CD4-positive, alpha-beta T cell treated with Interleukin-15 for 1 hour (primary cell): Measurements from ENCODE around the gene HAAO.

Experiments used
- DNase-seq: peaks from one replicate; pipeline ENCODE4 v3.0.0-alpha.2; 2020

Gene HAAO

GRCh38 chr2:42812899-42813479 lies 20.6 kb upstream of the HAAO start:
- DNase-seq = no peak

GRCh38 chr2:42810971-42811811 lies 18.8 kb upstream of the HAAO start:
- peak; percentile 27 for DNase-seq

GRCh38 chr2:42810121-42810970 lies 18.0 kb upstream of the HAAO start:
- DNase-seq = peak; percentile 96

GRCh38 chr2:42809819-42810120 lies 17.4 kb upstream of the HAAO start:
- DNase-seq = no peak

- DNase-seq = no peak
These were observed 16.9 kb upstream of the HAAO start for GRCh38 chr2:42809131-42809818.

- DNase-seq = no peak
These were observed 15.9 kb upstream of the HAAO start for GRCh38 chr2:42808301-42808700.

- DNase-seq = no peak
These were observed 14.4 kb upstream of the HAAO start for GRCh38 chr2:42806786-42807185.

GRCh38 chr2:42804891-42805290 lies 12.5 kb upstream of the HAAO start:
- no peak for DNase-seq

- DNase-seq = peak; percentile 50
These were observed 12.0 kb upstream of the HAAO start for GRCh38 chr2:42804338-42804737.

GRCh38 chr2:42802150-42802549 lies 9.8 kb upstream of the HAAO start:
- no peak for DNase-seq

- DNase-seq = no peak
These were observed 9.0 kb upstream of the HAAO start for GRCh38 chr2:42801381-42801780.

- DNase-seq = no peak
These were observed 8.6 kb upstream of the HAAO start for GRCh38 chr2:42800981-42801380.

GRCh38 chr2:42800461-42800962 lies 8.1 kb upstream of the HAAO start:
- no peak for DNase-seq

GRCh38 chr2:42799881-42800280 lies 7.5 kb upstream of the HAAO start:
- no peak for DNase-seq

GRCh38 chr2:42797281-42797680 lies 4.9 kb upstream of the HAAO start:
- DNase-seq = no peak

GRCh38 chr2:42796427-42797248 lies 4.3 kb upstream of the HAAO start:
- DNase-seq = no peak

- no peak for DNase-seq
These were observed 3.5 kb upstream of the HAAO start for GRCh38 chr2:42795841-42796301.

- DNase-seq = no peak
These were observed 2.9 kb upstream of the HAAO start for GRCh38 chr2:42795275-42795674.

- DNase-seq = no peak
These were observed 2.1 kb upstream of the HAAO start for GRCh38 chr2:42794271-42795046.

GRCh38 chr2:42793334-42794270 lies 1.2 kb upstream of the HAAO start:
- DNase-seq = no peak
